A172 (cell line): Measurements from ENCODE around the gene TMEM200C. TPM values are rescaled to one million over a fixed set of nuclear protein-coding genes. Genes with fewer than 3 reads are reported as not detected.

Experiments
- DNase-seq: peaks from one replicate; pipeline ENCODE4 v3.0.0-alpha.2; 2015; ENCODE audit warnings: low spot score
- total RNA-seq: library from RNA; depleted of rRNA; stranded (reverse); fragments of >200 nt; shearing (Covaris generic); gene quantifications from 2 replicates; pipeline ENCODE4 v1.2.3, GENCODE V29; 2014; rRNA removed

TMEM200C gene
- not detected in 2 replicates for total RNA-seq

DNA sequence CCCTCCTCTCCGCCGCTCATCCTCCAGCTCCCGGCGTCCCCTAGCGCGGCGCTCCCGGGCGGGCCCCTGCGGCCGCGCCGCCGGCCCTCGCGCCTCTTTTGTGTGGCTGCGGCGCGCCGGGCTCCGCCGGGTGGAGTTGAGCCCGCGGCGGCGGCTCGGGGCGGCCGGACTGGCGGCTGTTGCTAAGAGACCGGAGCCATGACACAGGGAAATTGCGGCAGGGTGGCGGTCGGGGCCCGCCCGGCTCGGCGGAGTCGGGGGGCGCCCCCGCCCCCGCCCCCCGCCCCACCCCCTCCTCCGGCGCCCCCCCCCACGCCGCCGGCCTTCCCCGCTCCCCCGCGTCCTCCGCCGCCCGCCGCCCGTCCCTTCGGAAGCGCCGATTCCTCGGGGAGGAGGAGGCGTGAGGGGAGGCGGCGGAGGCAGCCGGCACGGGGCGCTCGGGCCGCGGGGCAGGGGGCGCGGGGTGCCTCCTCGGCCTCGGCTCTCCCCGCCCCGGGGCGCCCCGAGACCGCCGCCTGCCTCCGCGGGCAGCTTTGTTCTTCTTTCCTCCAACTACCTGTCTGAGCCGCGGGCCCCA is at the start of gene TMEM200C:
TMEM200C (minus strand) TSS at position 224 of the 577 bp plus-strand sequence. CDS start 3,459 bp downstream, outside the sequence.
- DNase-seq = no peak

DNA sequence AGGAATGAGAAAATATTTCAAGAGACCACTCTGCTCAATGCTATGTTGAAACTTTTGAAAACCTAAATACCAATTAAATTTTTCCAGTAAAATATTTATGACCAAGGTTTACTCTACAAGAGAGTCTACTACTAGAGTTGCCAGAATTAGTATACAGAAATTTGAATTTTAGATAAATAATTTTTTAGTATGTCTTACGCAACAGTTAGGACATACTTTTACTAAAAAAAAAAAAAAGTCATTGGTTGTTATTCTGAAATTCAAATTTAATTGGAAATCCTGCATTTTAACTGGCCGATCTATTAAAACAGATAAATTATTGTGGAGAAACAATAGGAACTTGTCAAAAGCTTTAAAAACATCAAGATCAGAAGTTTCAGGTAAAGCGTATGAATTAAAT is 49.1 kb upstream of the TMEM200C start:
- DNase-seq = no peak

DNA sequence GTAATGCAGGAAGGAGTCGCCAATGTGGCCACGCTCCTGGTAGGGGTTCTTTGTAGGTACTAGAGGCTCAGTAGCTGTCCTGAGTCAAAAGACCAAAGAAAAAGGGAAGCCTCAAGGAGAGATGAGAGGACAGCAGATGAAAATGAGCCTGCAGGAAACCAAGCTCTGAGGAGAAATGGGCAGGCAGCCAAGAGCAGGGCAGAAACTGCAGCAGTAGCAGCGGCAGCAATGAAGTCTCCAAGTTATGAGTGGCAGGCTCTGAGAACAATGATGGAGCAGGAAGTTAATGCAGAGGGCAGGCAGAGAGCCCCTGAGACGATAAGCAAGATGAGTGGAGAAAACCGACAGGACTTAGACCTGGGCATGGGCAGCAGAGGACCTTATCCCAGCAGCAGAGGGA is 48.2 kb upstream of the TMEM200C start:
- DNase-seq = no peak

DNA sequence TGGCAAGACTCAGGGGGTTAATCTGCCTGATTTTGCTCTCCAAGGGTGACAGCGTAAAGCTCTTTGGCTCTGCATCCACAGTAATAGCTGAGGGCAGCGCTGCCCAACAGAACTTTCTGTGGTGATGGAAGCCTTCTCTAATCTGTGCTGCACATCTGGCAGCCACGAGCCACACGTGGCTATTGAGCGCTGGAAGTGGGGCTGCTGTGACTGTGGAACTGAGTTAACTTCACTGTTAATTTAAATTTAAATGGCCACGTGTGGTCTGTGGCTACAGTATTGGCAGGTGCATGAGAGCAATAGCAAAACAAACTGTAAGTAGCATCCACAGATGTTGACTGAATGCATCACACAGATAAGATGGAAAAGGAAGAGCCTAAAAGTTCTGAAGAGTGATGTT is 47.3 kb upstream of the TMEM200C start:
- no peak for DNase-seq

DNA sequence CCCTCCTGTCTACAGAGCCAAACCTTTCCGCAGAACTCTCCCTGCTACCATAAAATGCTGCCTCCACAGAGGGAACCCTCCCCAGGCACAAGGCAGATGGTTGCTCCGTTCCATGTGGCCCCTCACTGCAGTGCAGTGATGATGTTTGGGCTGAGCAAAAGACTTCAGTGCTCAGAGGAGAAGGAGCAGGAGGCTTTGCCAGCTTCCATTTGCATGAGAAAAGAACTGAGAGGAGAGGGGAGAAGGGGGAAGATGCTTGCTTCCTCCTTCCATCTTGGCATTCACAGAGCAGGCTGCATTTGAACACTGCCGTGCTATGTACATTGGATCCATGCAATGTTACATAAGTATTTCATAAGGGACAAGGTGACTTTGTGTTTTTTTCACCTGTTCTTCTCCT is 46.6 kb upstream of the TMEM200C start:
- DNase-seq = no peak

DNA sequence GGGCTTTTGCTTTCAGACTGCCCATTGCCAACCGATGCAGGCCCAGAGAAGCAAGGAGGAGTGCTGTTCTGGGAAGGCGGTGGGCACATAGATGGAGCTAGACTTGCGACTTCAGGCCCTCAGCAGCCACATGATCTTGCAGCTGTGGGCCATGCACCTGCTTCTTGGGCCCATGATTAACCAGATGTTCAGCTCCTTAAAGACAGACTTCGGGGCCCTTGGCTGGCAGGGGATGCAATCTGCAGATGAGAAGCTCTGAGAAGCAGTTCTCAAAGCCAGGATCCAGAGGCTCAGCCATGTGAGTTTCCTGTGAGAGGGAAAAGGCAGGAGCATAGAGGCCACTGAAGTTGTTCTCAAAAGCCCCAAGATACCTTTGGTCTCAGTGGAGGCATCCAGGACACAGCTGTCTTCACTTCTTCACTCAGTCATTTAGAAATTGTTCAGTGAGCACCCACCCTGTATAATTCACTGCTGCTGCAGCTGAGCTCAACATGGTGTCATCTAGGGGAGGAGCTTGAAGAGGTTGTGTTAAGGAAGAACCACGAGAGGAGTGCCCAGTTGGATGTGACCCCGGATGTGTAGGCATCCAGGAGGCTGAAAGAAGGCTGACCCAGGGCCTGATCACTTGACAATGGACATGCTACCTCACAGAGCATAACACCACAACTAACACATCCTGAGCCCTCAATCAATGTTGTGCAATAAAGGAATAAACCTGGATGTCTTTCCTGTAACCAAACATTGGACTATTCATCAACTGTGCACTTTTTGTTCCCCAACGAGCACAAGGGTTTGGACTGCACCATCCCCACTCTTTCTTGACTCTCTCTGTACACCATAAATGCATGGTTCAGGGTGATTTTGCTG is 44.7 kb upstream of the TMEM200C start:
- DNase-seq = no peak

DNA sequence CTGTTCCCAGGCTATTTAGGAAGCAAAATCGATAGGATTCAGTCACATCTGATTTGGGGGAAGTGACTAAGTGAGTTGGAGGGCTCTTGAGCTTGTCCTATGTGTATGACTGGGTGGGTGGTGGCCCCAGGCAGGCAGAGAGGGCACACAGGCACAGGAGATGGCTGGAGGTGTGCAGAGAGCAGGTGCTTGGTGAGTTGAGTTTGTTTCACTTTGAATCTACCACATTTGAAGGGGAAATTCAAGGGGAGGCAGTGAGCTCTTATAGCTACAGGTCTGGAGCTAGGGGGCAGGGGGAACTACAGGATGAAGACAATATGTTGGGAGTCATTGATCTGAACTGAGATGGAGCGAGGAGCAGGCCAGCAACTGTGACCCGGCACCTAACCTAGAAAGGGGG is 42.5 kb upstream of the TMEM200C start:
- no peak for DNase-seq

DNA sequence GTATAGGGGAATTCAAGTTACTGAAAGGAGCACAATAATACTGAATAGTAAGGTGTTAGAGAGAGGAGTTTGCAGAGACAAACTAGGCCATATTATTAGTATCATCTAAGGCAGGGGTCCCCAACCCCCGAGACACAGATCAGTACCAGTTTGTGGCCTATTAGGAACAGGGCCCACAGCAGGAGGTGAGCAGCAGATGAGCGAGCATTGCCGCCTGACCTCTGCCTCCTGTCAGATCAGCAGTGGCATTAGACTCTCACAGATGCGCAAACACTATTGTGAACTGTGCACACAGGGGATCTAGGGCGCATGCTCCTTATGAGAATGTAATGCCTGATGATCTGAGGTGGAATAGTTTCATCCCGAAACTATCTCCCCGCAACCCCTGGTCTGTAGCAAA is 41.8 kb upstream of the TMEM200C start:
- no peak for DNase-seq

DNA sequence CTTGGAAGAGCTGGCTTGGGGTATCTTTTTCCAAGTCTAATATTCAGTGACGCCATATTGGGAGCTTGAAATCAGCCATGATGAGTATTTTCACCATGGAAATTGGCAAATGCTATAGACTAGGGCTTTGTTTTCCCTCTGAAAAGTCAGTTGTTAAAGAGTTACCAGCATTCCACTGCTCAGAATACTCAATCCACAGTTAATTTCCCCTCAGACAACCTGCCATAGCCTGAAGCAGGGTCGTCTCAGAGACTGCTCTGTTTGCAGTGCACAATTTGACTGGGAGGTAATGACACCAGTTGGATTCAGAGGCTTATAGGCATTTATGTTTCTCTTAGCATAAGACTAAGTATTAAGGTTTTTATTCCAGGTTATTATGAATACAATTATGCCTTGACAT is 35.5 kb upstream of the TMEM200C start:
- no peak for DNase-seq

DNA sequence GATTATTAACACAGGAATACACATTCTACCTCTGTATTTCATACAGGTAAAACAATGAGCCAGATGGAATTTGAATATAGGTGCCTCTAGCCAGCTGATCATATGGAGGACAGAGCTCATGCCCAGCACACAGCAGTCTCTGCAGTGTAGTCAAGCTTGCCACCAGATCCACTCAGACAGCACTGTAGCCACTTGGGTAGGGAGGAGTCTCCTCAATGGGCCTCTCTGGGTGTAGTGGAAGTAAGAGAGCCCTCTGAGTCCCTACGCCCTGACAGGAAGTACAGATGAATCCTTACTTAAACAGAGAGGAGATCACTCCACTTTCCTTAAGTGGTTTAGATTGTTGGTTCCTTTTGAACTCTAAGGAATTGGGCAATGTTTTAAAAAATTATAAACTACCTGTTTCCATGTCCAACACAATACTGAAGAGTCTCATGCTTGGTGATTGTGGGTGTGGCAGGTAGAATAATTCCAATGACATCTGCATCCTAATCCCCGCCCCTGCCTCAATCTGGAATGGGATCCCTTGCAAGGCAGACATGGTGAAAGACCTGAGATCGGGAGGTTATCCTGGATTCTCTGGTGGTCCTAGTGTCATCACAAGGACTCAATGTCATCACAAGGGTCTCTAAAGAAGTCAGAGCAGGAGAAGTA is 23.0 kb upstream of the TMEM200C start:
- DNase-seq = no peak

DNA sequence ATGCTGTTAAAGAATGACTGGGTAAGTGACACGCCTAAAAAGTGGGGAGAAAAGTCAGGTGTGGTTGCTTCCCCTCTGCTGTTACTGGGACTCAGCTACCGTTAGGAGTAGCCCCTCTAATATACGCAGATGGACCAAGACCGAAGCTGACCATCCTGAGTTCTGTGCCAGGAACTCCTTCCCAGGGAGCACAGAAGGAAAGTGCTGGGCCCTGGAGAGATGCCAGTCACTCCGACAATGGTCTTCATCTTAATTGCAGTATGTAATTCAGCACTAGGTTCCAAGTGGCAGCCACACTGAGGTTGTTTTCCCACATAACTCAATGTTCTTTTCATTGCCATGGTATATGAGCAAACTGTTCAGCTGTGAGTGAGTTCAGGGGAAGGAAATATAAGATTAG is 19.6 kb upstream of the TMEM200C start:
- no peak for DNase-seq

DNA sequence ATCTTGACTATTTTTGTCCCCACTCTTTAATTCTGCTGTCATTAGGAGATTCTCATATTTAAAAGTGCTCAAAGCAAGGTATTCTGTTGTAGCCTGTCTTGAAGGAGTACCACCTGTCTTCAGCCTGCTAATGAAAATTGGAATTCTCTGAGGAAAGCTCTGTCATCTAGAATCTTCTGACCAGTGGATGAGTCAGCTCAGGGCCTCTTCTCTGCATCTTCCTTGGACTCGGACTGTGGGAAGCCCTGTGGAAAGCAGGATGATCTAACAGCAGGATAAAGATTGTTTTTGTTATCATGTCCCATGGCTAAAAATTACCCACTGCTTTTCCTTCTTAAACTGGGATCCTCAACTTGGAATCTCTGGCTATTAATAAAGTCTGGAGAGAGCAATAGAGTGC is 18.7 kb upstream of the TMEM200C start:
- no peak for DNase-seq

DNA sequence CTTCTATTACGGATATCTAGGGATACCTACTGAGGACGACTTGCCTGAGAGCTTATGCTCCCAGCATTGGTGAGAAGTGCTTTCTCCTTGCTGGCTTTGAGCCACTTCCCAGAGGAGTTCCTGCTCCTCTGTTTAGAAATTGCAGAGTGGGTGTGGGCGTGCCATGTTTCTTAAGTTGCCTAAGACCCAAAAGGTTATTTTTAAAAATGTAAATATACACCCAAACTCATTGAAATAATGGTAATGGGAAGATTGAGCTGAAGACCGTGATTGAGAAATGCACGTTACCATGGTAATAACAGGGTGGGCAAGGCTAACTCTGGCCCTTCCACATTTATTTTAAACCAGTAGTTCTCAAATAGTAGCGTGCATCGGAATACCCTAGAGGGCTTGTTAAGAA is 17.2 kb upstream of the TMEM200C start:
- no peak for DNase-seq

DNA sequence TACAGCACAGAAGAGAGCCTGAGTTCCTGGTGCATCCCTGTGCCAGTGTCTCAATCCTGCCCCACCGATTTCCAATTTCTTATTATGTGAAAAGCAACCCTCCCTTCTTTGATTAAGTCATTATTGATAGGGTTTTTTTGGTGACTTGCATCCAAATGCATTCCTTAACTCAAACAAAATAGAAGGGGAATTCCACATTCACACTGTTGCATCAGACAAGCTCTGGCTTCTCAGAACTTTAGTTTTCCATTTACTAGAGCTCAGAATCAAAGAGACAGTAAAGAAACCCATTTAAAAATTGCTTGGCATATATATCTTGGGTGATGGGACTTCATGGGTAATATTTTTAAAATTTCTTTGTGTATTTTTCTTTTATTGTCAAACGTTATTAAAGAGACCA is 13.8 kb upstream of the TMEM200C start:
- no peak for DNase-seq

DNA sequence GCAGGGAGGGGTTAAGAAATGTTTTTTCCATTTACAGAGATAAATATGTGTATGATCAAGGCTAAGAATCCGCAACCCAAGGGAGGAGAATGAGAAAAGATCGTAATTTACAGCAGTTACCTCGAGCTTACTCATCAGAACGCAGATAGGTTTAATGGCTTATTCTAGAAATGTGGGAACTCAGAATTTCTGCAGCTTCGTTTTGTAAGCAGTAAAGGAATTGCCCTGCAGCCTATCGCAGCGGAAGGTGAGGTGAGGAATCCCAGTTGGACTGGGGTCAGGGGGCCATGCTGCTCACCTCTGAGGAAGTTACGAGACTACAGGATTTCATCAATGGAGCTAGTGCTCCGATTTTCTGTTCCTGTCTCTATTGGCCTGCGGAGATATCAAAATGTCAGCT is 8.1 kb upstream of the TMEM200C start:
- DNase-seq = no peak

DNA sequence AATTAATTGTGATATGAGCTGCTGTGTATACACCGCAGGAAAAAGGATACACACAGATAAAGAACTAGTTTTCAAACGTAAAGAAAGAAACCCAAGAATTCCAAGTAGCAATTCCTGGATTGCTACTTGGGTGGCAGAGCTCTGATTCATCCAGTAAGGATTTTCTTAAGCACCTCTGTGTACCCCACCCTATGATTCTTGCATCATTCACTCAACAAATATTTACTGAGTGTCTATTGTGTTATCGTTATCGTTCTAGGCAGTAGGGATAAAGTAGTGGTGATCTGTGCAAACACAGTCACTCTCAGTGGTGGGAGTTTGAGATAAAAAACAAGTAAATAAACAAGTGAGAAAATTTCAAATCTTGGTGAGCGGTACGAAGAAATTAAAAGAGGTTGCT is 4.9 kb upstream of the TMEM200C start:
- peak; percentile 19 for DNase-seq

DNA sequence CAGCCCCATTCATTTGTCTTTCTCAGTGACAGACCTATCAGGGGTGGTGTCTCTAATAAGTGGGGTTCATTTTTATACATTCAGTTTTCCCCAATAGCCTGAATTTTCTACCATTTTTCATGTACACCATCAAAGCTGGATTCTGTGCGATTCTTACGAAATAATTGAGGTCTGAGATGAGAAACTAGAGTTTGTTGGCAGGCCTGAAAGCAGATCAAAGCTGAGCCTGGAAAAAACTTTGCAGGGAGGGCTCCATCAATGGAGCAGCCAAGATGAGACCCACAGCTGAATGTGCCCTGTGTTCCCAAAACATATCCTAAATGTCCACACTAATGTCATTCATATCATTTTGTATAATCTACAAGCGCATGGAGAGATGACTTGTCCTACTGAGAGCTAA is 4.5 kb upstream of the TMEM200C start:
- no peak for DNase-seq

DNA sequence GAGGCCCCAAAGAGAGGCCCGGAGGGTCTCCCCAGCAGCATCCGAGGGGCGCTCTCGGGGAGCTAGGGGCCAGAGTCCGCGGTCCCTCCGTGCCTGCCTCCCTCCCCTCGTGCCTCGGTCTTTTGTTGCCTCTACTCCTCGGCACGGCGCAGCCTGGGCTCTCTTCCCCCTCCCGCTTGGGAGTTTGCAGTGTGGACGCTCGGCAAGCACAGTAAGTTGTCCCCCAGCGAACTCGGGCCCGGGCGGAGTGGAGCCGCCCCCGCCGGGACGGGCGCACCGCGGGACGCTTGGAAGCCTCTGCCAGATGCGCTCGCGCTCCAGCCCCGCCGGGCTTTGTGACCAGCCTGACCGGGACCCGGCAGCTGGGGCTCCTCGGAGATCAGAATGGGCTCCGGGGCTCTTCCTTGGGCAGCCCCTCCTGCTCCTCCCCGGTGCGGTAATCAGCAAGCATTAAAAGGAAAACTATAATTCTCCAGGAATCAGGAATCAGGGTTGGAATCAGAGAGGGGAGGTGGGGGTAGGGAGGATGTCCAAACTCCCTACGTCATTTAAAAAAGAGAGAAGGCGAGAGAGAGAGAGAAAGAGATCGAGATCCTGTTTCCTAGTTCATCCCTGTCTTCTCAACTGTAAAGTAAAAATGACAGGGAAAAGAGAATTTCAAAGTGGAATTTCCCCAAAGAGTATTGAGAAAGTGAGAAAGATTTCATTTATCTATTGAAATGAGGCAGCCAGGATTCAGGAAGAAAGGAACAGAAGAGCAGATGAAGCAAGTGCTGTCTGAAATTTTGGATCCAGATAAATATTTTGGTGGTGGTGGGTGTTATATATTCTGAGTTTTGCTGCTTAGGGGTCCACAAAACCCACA is 786 bp upstream of the TMEM200C start:
- no peak for DNase-seq

DNA sequence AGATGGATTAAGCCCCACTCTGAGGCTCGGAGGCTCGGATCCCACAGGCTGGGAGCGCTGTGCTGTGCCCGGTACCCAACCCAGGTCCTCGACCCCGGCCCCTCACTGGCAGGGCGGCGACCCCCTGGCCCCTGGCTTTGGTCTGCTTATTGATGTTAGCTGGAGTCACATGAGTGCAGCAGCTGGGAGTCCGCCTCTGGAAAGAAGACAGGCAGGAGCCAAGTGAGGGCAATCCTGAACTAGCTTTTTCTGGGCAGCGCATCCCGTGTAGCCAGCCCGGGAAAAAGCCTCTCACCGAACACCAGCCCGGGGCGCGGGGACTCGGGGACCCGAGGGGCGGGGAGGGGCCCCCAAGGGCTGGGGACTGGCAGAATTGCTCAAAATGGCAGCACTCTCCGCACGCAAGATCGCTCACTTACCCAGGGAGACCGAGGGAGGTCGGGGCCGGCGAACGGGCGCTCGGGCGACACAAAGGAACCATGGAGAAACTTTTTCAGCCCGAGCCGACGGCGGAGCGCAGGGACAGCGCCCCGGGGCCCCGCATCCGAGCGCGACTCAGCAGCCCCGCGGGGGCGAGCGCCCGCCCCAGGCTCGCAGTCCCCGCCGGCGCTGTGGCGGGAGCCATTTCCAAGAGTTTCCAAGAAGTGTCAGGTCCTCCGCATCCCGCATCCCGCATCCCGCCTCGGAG is 567 bp downstream of the TMEM200C start:
- no peak for DNase-seq

DNA sequence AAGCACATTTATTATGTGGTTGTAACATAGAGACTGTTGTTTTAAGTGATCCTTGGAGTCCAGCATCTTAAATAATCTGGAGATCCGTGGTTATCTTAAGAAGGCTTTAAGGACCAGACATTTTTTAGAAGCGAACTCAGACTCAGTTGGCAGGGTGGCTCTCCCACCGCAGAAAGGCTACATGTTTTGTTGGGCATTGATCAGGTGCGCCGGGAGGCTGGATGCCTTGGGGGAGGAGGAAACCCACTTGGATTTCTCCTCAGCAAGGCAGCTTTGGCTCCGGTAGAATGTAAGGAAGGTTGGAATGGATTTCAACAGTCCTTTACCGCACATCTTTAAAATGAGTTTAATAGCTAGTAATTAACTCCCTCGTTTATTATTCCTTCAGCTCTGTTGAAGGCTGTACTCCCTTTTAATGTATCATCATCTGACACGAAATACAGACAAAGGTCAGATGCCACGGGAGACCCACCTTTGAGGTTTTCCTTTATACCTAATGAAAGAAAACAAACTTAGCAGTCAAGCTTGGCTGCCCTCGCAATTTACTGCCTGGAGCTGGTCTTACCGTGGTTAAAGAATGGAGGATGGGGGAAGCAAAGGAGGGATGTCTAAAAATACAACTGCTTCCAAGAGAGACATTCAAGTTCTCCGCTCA is 1.2 kb downstream of the TMEM200C start:
- no peak for DNase-seq
